Inferior parietal cortex (tissue), 1 donor: ENCODE data around the gene ASTN2.

Experiments
- DNase-seq: peaks from one replicate; pipeline ENCODE4 v3.0.0-alpha.2; 2016; ENCODE audit errors: extremely low spot score

Gene ASTN2

GRCh38 chr9:117014061-117014460 lies 400.8 kb downstream of the ASTN2 start:
- DNase-seq: no peak

DNA sequence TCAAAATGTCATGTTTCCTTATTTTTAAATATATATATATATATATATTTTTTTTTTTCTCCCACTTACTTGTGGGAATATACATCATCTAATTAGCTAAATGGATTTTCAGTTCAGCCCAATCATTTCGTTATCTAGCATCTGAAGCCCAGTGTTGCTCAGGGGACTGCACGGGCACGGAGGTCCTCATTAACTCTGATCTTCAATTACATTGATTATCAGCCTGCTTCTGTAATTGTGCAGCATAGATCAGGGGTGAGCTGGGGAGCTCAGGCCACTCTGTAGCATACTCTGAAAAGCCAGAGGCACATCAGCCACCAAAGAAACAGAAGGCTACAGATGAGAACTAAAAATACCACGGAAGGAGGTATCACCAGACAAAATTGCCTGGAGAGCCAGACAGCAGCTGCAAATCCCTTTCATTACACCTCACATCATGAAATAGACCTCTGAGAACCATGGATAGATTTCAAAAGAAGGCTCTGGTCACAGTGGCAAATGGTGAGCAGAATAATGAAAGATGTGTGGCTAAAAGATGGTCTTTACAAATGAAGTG lies 401.3 kb downstream of the ASTN2 start:
- no peak for DNase-seq

DNA sequence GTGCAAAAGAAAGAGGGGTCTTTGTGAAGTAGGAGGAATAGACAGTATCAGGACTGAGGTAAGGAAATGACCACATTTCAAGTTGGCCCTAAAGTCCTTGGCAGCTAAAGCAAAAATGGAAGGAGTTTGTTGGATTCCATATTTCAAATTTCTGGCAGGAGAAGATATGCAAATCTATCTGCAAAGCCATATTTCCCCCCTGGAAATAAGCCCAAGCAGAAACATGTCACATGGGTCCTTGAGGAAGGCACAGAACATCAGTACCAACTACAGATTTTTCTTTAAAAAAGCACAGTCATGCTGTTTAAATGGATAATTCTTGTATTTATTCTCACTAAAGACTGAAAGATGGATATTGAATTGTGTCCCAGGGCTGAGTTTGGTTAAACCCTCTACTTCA lies 404.8 kb downstream of the ASTN2 start:
- no peak for DNase-seq

GRCh38 chr9:117008876-117009275 lies 406.0 kb downstream of the ASTN2 start:
- DNase-seq: no peak

DNA sequence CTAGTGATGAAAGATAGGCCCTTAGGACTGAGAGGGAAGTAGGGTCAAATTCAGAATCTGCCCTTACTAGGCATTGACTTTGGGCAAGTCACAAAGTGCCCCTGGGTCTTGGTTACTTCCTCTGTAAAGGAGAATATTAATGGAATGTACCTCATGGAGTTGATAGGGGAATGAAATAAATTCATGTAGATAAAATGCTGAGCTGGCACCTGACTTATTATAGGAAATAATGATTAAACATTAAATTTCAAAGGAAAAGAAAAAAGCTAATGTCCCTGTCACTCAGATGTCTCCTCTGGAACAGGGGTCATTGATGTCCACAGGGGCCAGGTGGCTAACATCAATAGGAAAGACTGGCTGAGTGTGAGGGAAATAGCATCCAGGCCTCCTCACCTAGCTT lies 406.4 kb downstream of the ASTN2 start:
- no peak for DNase-seq

DNA sequence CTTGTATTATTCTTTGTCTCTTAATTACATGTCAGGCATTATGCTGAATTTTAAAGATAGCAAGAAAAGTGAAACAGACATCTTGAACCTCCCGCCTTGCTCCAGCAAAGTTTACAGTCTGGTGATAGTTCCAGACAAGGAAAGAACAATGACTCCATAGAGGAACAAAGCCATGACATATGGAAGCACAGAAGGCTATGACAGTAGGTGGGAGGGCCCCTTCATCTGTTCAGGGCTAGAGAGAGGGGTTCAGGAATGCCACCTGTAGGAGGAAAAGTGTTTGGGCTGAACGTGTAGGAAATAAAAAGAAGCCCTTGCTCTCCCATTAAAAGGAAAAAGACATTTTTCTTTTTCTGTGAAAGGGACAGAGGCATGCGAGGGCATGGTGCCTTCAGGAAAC lies 412.2 kb downstream of the ASTN2 start:
- no peak for DNase-seq

DNA sequence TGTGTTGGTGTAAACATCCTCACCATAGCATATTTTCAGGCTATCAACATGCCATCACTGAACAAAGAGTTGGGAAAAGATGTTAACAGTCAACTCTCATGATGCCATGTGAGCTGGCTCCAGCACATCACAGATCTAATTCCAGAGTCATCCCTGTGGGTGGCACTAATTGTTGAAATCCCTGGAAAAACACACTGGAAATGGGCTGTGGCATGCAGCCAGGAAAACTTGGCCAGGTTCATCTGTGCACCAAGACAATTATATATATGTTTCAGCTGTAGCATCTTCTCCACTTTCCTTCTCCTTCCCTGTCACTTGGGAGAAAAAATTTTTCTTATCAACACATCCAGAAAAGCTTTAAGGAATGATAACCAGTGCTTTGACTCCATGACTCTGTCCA lies 414.0 kb downstream of the ASTN2 start:
- DNase-seq: peak; percentile 40

GRCh38 chr9:117000196-117000723 lies 414.6 kb downstream of the ASTN2 start:
- DNase-seq: no peak

- DNase-seq: no peak
Measured at GRCh38 chr9:116998305-116998704, 416.6 kb downstream of the ASTN2 start.

- no peak for DNase-seq
Measured at GRCh38 chr9:116992865-116993264, 422.0 kb downstream of the ASTN2 start.

GRCh38 chr9:116991051-116991450 lies 423.8 kb downstream of the ASTN2 start:
- no peak for DNase-seq

GRCh38 chr9:116990592-116990991 lies 424.3 kb downstream of the ASTN2 start:
- DNase-seq: no peak

- no peak for DNase-seq
Measured at GRCh38 chr9:116987721-116988485, 427.0 kb downstream of the ASTN2 start.

GRCh38 chr9:116986015-116986414 lies 428.8 kb downstream of the ASTN2 start:
- DNase-seq: peak; percentile 13

- DNase-seq: no peak
Measured at GRCh38 chr9:116985596-116985995, 429.3 kb downstream of the ASTN2 start.

DNA sequence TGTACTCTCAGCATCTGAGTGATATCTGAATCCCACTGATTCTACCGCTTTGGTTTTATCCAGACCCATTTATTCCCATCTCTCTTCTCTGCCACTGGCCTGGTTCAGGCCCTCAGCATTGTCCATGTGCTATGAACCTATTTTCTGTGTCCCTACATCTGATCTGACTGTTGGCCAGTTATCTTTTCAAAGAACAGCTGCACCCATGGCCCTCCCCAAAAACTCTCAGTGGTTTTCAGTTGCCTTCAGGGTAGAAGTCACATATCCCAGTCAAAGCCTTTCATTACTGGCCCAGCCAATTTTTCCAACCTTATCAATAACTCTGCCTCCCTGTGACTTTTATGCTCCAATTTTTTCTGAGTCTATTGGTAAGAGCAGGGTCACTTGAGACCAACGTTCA lies 430.7 kb downstream of the ASTN2 start:
- no peak for DNase-seq

- DNase-seq: no peak
Measured at GRCh38 chr9:116980582-116981120, 434.2 kb downstream of the ASTN2 start.

DNA sequence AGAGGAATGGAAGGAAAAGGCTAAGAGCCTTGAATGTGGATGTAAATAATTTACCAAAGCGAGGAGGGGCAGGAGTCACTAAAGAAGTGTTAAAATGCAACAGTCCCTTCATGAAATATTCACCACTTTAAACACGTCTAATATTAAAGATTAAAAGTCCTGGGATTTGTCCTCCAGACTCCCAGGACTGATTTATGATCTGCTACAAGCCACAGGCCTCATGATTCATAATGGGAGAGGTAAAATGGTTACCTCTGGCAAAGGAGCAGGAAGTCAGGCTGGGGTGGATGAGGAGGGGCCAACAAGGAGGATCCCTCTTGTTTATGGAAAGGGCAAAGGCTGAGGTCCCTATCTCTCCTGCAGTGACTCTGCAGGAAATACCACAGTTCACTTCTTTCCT lies 435.4 kb downstream of the ASTN2 start:
- DNase-seq: no peak

GRCh38 chr9:116978155-116978554 lies 436.7 kb downstream of the ASTN2 start:
- DNase-seq: no peak

DNA sequence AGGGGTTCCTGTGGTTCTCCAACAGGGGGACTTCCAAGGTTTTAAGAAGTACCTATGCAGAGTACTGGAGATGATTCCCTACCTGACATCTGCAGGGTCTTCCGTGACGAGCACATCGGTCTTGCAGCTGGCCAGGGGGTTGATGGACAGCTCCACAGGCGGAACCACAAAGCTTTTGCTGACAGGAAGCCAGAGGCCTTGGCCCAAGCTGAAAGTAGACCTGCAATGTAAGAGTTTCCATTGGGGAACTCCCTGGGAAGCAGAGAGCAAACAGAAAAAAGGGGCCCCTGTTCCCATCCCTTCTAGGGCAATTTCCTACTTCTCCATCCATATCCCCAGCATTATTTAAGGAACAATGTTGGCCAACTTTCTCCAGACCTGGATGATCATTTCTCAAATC lies 439.7 kb downstream of the ASTN2 start:
- DNase-seq: no peak

- no peak for DNase-seq
Measured at GRCh38 chr9:116966199-116966598, 448.7 kb downstream of the ASTN2 start.

DNA sequence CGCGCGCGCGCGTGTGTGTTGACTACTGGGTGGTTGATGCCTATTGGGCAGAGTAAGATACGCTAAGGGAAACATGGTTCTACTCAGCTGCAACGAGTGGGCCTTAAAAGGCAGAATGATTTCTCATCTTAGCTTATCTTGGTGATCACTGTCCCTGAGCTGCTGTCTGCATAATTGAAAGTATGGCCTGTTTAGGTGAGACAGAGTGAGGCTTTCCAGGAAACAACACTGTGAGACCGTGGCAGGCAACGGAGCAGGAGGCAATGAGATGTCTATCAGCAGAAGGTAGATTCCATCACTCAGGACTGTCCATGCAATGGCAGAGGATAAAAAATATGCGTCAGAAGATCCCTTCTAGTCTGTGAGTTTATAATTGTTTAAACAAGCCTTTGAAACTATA lies 450.6 kb downstream of the ASTN2 start:
- no peak for DNase-seq

DNA sequence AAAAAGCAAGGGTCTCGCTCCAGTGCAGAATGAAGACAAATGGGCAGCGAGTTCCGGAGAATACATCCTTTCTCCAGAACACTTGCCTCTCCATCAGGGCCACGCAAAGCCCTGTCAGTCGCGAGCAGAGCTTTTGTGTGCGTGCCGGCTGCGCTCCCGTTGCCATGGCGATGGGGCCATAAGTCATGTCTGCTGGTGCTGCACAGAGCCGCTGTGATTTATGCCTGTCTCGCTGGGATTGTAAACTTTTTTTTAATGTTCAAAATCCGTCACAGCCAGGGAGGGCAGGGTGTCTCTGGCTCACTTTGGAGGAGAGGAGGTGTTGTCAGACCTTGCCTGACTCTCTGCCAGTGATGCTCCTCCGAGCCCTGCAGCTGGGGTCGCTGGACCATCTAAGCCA lies 455.0 kb downstream of the ASTN2 start:
- DNase-seq: peak; percentile 9
